Heart left ventricle (tissue), 13 donors: Measurements from ENCODE around the gene SPAG9.

Source experiments
- POLR2A ChIP-seq, 2 donors: fragments of 450-650 bp; IDR thresholded peaks; one replicate each; pipeline ENCODE4 v1.6.1; 2017; ENCODE audit warnings: antibody characterized with exemption in 2 of 2, mild to moderate bottlenecking in 2 of 2, moderate library complexity in 2 of 2
- TF ChIP-seq, protein P1 (sequence below), 12 donors: fragments of 200-600 bp; sonication (generic) in 4 of 12; IDR thresholded peaks; one replicate each; pipeline versions ENCODE4 v1.5.0 to v1.8.0; 2018 to 2022; ENCODE audit warnings: antibody characterized with exemption in 12 of 12, mild to moderate bottlenecking in 5 of 12
- donor health status: ischemic (EF 13 %, LVEDD 7.1; RV severe dilation, severe dysfunction).
- donor health status: DM: no; HTN: yes; CAD: no.
- donor health status: DM: no; HTN: no; CAD: no.
- donor health status: ischemic (EF 25% LVEDD 6.9; RV normal size, moderate dysfunction).
- donor health status: ischemic (EF 25% LVEDD 5.7; RV mildly dilated, moderate dysfunction).
- donor health status: ischemic (EF 35%, LVEDD 5.7; RV mildly dilated, moderate dysfunction).
- donor health status: nonischemic (EF 11% LVEDD 7.7; RV severe dilation, severe dysfunction).
- donor health status: DM: yes; HTN: yes; CAD: no.
- donor health status: PGD.
- donor health status: ischemic (EF 29% LVEDD 5.4; RV normal size, mild dysfunction).
- donor health status: nonischemic (EF 23%, LVEDD 6.1; RV moderate dilation, normal function).

DNA sequence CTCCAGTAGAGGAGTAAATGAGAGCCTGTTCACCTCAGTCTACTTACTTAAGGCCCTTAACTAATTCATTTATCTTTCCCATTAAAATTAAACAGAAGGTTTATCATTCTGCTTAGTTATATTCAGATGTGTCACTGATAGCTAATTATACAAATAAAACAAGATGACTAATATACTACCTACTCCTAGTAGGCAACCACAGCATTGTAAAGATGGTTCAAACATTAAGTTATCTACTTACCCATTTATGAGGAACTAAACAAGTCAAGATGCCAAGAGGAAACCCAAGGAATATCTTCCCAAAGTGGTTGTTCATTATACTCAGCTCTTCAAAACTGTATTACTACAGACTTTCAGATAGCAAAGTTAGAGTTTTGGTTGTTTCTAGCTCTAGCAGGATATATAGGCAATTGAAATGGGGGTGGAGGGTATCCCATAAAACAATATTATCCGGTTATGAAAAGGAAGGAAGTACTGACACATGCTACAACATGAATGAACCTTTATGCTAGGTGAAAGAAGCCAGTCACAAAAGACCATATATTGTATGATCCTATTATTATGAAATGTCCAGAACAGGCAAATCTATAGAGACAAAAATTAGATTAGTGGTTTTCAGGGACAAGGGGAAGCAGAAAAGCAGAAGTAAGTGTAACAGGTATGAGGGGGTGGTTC is 56.5 kb downstream of the SPAG9 start:
- TF ChIP-seq POLR2A (IDR thresholded peaks at IDR 0.05), result no peak
- TF ChIP-seq, protein P1, sequence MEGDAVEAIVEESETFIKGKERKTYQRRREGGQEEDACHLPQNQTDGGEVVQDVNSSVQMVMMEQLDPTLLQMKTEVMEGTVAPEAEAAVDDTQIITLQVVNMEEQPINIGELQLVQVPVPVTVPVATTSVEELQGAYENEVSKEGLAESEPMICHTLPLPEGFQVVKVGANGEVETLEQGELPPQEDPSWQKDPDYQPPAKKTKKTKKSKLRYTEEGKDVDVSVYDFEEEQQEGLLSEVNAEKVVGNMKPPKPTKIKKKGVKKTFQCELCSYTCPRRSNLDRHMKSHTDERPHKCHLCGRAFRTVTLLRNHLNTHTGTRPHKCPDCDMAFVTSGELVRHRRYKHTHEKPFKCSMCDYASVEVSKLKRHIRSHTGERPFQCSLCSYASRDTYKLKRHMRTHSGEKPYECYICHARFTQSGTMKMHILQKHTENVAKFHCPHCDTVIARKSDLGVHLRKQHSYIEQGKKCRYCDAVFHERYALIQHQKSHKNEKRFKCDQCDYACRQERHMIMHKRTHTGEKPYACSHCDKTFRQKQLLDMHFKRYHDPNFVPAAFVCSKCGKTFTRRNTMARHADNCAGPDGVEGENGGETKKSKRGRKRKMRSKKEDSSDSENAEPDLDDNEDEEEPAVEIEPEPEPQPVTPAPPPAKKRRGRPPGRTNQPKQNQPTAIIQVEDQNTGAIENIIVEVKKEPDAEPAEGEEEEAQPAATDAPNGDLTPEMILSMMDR (IDR thresholded peaks at IDR 0.05), result no peak
